HG02938 (cell line): Measurements from ENCODE around the gene ZFYVE27.

Experiments
- ATAC-seq: cut with Tn5 transposase; IDR thresholded peaks from one replicate; pipeline ENCODE4 v1.9.1; 2021; ENCODE audit warnings: mild to moderate bottlenecking, moderate library complexity; ENCODE audit not compliant: unreplicated experiment

Gene ZFYVE27

DNA sequence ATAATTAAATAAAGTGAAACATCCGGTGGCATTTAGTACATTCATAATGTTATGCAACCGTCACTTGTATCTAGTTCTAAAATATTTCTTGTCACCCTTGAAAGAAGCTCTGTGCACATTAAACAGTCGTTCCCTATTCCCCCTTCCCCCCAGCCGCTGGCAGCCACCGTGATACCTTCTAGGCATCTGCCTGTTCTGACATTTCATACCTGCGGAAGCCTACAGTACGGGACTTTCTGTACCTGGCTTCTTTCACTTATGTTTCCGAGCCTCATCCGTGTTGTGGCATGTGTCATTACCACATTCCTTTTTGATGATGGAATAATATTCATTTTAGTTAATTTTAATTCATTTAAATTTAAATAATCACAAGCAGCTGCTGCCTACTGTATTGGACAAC is 48.8 kb downstream of the ZFYVE27 start:
- ATAC-seq = no peak

- ATAC-seq = no peak
Observed at GRCh38 chr10:97788552-97789442, 51.9 kb downstream of the ZFYVE27 start.

DNA sequence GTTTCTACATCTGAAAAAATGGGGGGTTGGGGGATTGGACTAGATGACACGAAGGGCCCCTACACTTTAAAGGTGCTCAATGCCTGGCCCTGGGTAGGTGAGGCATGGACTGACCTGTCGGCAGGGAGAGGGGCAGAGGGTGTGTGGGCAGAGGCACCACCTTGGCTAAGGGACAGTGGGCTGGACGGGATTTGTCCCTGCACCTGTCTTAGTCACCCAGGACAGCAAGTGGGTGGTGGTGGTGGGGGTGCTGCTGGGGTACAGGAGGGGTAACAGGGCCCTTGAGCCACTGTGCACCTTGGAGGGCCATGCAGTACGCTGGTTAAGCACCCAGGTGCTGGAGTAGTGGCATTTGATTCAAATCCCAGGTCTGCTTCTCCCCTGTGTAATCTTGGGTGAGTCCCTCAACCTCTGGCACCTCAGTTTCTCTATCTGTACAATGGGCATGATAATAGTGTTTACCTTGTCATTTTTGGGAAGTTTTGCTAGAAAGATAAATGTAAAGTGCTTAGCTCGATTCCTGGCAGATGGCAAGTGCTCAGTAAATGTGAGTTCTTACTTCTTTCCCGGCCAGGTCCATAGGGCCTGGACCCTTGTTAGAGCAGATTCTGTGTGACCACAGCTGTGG is 53.0 kb downstream of the ZFYVE27 start:
- ATAC-seq = no peak

- no peak for ATAC-seq
Observed at GRCh38 chr10:97791824-97792721, 55.1 kb downstream of the ZFYVE27 start.

DNA sequence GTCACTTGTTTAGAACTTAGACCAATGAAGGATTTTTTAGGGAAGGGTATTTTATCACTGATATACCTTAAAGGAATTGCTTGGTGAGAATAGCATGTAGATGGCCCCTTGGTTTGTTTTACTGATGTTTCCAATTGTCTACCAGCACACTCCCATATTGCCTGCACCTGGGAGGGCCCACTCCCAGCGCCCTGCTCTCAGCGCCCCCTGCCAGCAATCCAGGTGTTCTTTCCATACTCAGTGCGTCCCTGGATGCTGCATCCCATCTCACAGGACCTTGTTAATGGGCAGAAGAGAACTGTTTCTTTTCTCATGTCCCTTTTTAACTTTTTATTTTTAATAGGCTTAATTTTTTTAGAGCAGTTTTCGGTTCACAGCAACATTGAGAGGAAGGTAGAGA is 59.0 kb downstream of the ZFYVE27 start:
- no peak for ATAC-seq

- ATAC-seq = no peak
Observed at GRCh38 chr10:97796651-97797050, 59.7 kb downstream of the ZFYVE27 start.

- ATAC-seq = no peak
Observed at GRCh38 chr10:97798958-97799610, 62.2 kb downstream of the ZFYVE27 start.

- no peak for ATAC-seq
Observed at GRCh38 chr10:97800474-97800873, 63.5 kb downstream of the ZFYVE27 start.

GRCh38 chr10:97801422-97801821 is 64.5 kb downstream of the ZFYVE27 start:
- ATAC-seq = no peak

DNA sequence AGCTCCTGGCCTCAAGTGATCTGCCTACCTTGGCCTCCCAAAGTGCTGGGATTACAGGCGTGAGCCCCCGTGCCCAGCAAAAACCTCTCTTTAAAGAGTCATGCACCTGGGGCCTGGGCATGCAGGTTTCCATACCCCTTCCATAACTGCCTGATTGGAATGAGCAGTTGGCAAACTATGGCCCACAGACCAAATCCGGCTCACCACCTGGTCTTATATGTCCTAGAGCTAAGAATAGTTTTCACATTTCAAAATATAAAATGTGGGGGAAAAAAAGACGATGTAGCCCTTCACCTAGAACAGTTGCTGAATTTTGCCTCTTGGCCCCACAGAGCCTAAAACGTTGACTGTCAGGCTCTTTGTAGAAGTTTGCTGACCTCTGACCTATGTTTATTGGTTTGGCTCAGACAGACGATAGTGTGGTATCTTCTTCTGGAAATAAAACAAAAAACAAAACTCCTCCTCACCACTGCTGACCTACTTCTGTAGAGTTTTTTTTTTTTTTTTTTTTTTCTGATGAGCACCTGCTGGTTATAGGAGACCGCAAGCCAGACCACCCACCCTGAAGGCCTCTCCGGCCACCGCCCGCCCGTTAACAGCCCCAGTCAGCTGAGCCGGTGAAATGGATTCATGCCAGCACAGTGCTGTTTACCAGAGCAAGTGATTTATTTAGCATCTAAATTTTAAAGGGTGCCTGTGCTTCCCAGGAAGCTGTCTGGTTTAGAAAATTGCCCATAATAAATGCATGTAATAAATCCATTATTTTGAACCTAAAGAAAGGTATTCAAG is 68.4 kb downstream of the ZFYVE27 start:
- ATAC-seq = no peak

GRCh38 chr10:97805949-97806348 is 69.0 kb downstream of the ZFYVE27 start:
- ATAC-seq = no peak

- ATAC-seq = no peak
Observed at GRCh38 chr10:97810446-97810845, 73.5 kb downstream of the ZFYVE27 start.
